ENCODE results near the gene LGALS13.

- TF ChIP-seq CTCF (IDR thresholded peaks at IDR 0.05; ENCODE audit: poor library complexity, severe bottlenecking): no peak
- no peak for TF ChIP-seq EZH2 (IDR thresholded peaks at IDR 0.05; ENCODE audit: borderline replicate concordance, insufficient read depth, low read length, poor library complexity, severe bottlenecking)
- no peak for TF ChIP-seq TAF1 (IDR thresholded peaks at IDR 0.05; ENCODE audit: low read depth)
- no peak for TF ChIP-seq POLR2AphosphoS5 (IDR thresholded peaks at IDR 0.05)
- no peak for TF ChIP-seq REST (IDR thresholded peaks at IDR 0.05; ENCODE audit: borderline replicate concordance)
- no peak for TF ChIP-seq RAD21 (conservative IDR thresholded peaks at IDR 0.05)
Observed at GRCh38 chr19:39558624-39559117, 43.7 kb upstream of the LGALS13 start.
